ENCODE data around the gene TMEM38B. TPM values are rescaled to one million over a fixed set of nuclear protein-coding genes. Genes with fewer than 3 reads are reported as not detected.

The TMEM38B gene
- total and polyA plus RNA-seq, 2 experiments from 2014 or later: 9.4 to 14.7 TPM

GRCh38 chr9:105712773-105713172 is 18.4 kb downstream of the TMEM38B start (continued):
- TF ChIP-seq, protein P1, sequence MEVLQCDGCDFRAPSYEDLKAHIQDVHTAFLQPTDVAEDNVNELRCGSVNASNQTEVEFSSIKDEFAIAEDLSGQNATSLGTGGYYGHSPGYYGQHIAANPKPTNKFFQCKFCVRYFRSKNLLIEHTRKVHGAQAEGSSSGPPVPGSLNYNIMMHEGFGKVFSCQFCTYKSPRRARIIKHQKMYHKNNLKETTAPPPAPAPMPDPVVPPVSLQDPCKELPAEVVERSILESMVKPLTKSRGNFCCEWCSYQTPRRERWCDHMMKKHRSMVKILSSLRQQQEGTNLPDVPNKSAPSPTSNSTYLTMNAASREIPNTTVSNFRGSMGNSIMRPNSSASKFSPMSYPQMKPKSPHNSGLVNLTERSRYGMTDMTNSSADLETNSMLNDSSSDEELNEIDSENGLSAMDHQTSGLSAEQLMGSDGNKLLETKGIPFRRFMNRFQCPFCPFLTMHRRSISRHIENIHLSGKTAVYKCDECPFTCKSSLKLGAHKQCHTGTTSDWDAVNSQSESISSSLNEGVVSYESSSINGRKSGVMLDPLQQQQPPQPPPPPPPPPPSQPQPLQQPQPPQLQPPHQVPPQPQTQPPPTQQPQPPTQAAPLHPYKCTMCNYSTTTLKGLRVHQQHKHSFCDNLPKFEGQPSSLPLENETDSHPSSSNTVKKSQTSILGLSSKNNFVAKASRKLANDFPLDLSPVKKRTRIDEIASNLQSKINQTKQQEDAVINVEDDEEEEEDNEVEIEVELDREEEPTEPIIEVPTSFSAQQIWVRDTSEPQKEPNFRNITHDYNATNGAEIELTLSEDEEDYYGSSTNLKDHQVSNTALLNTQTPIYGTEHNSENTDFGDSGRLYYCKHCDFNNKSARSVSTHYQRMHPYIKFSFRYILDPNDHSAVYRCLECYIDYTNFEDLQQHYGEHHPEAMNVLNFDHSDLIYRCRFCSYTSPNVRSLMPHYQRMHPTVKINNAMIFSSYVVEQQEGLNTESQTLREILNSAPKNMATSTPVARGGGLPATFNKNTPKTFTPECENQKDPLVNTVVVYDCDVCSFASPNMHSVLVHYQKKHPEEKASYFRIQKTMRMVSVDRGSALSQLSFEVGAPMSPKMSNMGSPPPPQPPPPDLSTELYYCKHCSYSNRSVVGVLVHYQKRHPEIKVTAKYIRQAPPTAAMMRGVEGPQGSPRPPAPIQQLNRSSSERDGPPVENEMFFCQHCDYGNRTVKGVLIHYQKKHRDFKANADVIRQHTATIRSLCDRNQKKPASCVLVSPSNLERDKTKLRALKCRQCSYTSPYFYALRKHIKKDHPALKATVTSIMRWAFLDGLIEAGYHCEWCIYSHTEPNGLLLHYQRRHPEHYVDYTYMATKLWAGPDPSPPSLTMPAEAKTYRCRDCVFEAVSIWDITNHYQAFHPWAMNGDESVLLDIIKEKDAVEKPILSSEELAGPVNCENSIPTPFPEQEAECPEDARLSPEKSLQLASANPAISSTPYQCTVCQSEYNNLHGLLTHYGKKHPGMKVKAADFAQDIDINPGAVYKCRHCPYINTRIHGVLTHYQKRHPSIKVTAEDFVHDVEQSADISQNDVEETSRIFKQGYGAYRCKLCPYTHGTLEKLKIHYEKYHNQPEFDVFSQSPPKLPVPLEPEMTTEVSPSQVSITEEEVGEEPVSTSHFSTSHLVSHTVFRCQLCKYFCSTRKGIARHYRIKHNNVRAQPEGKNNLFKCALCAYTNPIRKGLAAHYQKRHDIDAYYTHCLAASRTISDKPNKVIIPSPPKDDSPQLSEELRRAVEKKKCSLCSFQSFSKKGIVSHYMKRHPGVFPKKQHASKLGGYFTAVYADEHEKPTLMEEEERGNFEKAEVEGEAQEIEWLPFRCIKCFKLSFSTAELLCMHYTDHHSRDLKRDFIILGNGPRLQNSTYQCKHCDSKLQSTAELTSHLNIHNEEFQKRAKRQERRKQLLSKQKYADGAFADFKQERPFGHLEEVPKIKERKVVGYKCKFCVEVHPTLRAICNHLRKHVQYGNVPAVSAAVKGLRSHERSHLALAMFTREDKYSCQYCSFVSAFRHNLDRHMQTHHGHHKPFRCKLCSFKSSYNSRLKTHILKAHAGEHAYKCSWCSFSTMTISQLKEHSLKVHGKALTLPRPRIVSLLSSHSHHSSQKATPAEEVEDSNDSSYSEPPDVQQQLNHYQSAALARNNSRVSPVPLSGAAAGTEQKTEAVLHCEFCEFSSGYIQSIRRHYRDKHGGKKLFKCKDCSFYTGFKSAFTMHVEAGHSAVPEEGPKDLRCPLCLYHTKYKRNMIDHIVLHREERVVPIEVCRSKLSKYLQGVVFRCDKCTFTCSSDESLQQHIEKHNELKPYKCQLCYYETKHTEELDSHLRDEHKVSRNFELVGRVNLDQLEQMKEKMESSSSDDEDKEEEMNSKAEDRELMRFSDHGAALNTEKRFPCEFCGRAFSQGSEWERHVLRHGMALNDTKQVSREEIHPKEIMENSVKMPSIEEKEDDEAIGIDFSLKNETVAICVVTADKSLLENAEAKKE (CRISPR knock-in tag; IDR thresholded peaks at IDR 0.05): no peak
- TF ChIP-seq ETS1 (IDR thresholded peaks at IDR 0.05): no peak
- no peak for TF ChIP-seq EZH2 (IDR thresholded peaks at IDR 0.05; ENCODE audit: low read depth, unreplicated experiment)
- no peak for TF ChIP-seq EZH2phosphoT487 (IDR thresholded peaks at IDR 0.05; ENCODE audit: unreplicated experiment)
- no peak for TF ChIP-seq ZNF331 (CRISPR knock-in tag; IDR thresholded peaks at IDR 0.05; ENCODE audit: low read depth)
- TF ChIP-seq ZNF114 (CRISPR knock-in tag; IDR thresholded peaks at IDR 0.05): no peak
- no peak for TF ChIP-seq CREB1 (CRISPR knock-in tag; IDR thresholded peaks at IDR 0.05; ENCODE audit: low read depth)
- TF ChIP-seq POLR2AphosphoS5 (IDR thresholded peaks at IDR 0.05; ENCODE audit: low read depth): no peak
- TF ChIP-seq STAT1 (IDR thresholded peaks at IDR 0.05; ENCODE audit: unreplicated experiment): no peak
- TF ChIP-seq, protein P2, sequence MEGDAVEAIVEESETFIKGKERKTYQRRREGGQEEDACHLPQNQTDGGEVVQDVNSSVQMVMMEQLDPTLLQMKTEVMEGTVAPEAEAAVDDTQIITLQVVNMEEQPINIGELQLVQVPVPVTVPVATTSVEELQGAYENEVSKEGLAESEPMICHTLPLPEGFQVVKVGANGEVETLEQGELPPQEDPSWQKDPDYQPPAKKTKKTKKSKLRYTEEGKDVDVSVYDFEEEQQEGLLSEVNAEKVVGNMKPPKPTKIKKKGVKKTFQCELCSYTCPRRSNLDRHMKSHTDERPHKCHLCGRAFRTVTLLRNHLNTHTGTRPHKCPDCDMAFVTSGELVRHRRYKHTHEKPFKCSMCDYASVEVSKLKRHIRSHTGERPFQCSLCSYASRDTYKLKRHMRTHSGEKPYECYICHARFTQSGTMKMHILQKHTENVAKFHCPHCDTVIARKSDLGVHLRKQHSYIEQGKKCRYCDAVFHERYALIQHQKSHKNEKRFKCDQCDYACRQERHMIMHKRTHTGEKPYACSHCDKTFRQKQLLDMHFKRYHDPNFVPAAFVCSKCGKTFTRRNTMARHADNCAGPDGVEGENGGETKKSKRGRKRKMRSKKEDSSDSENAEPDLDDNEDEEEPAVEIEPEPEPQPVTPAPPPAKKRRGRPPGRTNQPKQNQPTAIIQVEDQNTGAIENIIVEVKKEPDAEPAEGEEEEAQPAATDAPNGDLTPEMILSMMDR (conservative IDR thresholded peaks at IDR 0.05; ENCODE audit: low read depth in 2 of 2): no peak

Measured in GM23338 (cell line).